ENCODE measurements around the gene GCLM.

GRCh38 chr1:93882269-93882668, 27.0 kb downstream of the GCLM start:
- no peak for TF ChIP-seq CTCF (IDR thresholded peaks at IDR 0.05)
- TF ChIP-seq EP300 (IDR thresholded peaks at IDR 0.05), result no peak
- no peak for TF ChIP-seq POLR2A (IDR thresholded peaks at IDR 0.05; ENCODE audit: low read depth)
- TF ChIP-seq POLR2AphosphoS5 (IDR thresholded peaks at IDR 0.05), result no peak

Measured in esophagus muscularis mucosa (tissue), 4 donors.